HPDE6-E6E7 (cell line): Measurements from ENCODE around the gene MALAT1.
"Not testable (repeated sequence)": the region's sequence is repeated elsewhere in the genome, so short reads cannot be mapped to it uniquely, and the experiment has no call there.

Experiments used
- DNase-seq: peaks from one replicate; pipeline ENCODE4 v3.0.0; 2011; ENCODE audit warnings: missing footprints; ENCODE audit errors: extremely low spot score

Gene MALAT1

DNA sequence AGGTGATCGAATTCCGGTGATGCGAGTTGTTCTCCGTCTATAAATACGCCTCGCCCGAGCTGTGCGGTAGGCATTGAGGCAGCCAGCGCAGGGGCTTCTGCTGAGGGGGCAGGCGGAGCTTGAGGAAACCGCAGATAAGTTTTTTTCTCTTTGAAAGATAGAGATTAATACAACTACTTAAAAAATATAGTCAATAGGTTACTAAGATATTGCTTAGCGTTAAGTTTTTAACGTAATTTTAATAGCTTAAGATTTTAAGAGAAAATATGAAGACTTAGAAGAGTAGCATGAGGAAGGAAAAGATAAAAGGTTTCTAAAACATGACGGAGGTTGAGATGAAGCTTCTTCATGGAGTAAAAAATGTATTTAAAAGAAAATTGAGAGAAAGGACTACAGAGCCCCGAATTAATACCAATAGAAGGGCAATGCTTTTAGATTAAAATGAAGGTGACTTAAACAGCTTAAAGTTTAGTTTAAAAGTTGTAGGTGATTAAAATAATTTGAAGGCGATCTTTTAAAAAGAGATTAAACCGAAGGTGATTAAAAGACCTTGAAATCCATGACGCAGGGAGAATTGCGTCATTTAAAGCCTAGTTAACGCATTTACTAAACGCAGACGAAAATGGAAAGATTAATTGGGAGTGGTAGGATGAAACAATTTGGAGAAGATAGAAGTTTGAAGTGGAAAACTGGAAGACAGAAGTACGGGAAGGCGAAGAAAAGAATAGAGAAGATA, at the start of gene MALAT1:
Gene MALAT1 (plus strand): TSS at position 69 of the 736 bp plus-strand sequence.
- DNase-seq, result no peak

DNA sequence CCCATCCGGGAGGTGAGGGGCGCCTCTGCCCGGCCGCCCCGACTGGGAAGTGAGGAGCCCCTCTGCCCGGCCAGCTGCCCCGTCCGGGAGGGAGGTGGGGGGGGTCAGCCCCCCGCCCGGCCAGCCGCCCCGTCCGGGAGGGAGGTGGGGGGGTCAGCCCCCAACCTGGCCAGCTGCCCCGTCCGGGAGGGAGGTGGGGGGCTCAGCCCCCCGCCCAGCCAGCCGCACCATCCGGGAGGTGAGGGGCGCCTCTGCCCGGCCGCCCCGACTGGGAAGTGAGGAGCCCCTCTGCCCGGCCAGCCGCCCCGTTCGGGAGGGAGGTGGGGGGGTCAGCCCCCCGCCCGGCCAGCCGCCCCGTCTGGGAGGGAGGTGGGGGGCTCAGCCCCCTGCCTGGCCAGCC, 47.5 kb upstream of the MALAT1 start:
- DNase-seq, result not testable (repeated sequence)

DNA sequence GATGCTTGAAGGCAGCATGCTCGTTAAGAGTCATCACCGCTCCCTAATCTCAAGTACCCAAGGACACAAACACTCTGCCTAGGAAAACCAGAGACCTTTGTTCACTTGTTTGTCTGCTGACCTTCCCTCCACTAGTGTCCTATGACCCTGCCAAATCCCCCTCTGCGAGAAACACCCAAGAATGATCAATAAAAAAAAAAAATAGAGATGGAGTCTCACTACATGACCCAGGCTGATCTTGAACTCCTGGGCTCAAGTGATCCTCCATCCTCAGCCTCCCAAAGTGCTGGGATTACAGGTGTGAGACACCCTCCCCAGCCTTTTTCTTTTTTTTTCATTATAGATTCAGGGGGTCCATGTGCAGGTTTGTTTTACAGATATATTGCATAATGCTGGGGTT, 46.6 kb upstream of the MALAT1 start:
- not testable (repeated sequence) for DNase-seq

DNA sequence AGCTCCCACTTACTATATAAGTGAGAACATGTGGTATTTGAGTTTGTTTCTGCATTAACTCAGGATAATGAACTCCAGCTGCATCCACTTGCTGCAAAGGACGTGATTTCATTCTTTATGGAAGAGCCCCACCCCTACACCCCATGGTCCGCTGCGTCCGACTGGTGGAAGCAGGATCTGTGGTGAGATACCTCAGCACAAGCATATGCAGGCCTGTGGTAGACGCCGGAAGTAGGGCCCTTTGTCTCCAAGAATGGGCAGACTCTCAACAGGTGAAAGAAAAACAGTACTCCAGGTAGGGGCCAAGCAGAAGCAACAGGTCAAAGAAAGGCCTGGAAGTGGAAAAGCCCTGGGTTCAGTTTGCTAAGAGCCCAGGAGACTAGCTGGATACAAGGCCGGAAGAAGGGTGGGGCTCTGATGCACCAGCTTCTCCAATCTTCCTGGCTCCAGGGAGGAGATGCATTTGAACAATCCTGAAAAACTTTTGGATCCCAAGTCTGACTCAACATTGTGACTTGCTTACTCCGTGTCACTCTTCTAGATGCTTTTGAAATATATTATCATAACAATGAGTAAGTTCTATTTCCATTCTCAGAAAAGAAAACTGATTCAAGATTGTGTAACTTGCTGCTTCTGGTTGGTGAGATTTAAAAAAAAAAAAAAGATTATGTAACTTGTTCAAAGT, 45.9 kb upstream of the MALAT1 start:
- DNase-seq, result no peak

DNA sequence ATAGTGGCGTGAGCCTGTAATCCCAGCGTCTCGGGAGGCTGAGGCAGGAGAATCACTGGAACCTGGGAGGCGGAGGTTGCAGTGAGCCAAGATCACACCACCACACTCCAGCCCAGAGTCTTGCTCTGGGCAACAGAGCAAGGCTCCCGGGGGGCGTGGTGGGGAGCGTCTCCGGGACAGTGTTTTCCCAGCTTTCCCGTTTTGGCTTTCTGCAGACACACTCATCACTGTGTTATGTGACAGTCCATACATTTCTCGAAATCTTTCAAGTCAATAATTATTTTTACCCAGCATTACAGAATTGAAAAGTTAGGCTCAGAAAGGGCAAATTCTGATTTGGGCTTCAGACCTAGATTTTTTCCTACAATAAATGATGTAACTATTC, 44.5 kb upstream of the MALAT1 start:
- DNase-seq, result no peak

DNA sequence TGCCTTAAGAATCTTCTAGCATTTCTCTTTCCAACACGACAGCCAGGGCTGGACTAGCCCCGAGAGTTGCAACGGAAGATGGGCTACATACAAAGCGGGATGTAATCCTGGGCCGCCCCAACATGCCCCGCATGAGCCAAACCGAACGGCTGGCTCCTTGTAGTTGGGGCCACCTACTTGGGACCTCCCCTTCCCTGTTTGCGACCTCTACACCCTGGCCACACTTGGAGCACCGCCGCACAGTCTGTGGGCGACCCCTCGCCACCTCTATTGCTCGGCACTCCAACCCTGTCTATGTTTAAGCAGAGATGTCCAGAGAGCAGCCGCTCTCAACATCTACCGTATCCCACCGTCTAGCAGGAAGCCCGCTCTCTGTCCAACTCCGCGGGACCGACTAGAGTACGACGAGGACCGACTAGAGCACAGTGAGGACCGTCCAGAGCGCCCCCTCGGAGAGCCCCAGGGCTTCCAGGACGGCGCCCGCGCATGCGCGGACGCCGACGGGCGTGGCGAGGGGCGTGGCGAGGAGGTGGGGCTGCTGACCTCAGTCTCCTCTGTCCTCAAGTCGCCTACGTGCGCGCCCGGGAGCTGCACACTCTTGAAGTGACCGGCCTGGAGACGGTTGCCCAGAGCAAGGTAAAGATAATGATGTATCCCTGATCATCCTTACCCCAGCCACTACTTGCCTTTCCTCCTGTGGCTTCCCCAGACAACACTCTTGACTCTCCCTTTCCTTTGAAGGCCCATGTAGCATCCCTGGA, 44.0 kb upstream of the MALAT1 start:
- no peak for DNase-seq

DNA sequence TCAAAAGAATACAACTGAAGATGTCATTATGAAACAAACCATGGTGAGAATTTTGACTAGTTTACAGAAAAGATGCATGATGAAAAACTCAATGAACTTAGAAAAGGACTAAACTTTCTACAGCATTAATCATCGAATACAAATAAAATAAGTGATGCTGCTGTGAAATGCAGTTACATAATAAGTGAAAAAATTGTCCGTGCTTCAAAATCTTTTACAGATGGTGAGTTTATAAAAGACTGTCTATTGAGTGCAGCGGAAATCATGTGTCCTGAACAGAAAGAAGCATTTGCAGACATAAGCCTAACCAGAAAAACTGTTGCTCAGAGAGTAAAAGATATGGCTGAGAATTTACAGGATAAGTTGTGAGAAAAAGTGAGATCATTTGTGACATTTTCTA, 42.4 kb upstream of the MALAT1 start:
- DNase-seq, result no peak

DNA sequence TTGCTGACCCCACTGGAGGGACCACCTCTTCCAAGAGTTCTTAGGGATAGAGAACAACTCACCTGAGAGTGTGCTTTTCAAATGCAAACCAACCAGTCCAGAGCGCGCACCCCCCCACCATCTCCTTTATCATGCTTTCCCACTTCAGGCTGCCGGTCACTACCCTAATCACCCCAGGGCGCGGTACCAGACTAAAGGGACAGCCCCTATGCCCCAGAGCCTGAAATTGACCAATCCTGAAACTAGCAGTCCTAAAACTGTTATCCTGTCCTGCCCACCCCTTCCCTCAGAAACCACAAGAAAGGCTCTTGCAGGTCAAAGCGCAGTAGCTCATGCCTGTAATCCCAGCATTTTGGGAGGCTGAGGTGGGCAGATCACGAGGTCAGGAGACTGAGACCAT, 39.3 kb upstream of the MALAT1 start:
- DNase-seq, result no peak

DNA sequence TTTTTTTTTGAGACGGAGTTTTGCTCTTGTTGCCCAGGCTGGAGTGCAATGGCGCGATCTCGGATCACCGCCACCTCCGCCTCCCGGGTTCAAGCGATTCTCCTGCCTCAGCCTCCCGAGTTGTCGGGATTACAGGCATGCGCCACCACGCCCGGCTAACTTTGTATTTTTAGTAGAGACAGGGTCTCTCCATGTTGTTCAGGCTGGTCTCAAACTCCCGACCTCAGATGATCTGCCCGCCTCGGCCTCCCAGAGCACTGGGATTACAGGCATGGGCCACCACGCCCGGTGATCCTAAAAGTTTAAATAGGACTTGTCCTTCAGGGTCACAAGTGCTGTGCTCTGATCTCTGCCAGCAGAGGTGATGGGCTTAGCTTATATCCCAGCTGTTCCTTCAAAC, 33.4 kb upstream of the MALAT1 start:
- not testable (repeated sequence) for DNase-seq

DNA sequence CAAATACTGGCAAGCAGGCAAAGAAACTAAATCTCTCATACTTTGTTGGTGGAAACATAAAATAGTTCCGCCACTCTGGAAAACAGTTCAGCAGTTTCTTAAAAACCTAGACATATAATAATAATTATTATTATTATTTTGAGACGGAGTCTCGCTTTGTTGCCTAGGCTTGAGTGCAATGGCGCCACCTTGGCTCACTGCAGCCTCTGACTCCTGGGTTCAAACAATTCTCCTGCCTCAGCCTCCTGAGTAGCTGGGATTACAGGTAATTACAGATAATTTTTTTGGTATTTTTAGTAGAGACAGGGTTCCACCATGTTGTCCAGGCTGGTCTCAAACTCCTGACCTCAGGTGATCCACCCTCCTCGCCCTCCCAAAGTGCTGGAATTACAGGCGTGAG, 31.5 kb upstream of the MALAT1 start:
- not testable (repeated sequence) for DNase-seq

DNA sequence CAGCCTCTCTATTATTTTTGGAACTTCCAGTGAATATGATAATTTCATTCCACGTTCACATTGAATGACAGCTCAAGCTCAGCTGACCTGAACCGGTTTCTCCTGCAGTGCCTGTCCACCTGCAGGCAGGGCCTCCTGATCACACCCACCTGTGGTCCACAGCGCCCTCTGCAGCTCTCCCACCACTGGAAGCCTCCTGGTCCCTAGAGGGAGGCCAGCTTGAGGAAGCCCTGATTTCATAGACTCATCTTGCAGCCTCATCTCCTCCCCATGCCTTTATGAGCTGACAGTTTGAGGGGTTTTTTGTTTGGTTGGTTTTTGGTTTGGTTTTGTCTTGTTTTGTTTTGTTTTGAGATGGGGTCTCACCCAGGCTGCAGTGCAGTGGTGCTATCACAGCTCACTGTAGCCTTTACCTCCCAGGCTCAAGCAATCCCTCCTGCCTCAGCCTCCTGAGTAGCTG, 29.9 kb upstream of the MALAT1 start:
- peak; percentile 90 for DNase-seq

DNA sequence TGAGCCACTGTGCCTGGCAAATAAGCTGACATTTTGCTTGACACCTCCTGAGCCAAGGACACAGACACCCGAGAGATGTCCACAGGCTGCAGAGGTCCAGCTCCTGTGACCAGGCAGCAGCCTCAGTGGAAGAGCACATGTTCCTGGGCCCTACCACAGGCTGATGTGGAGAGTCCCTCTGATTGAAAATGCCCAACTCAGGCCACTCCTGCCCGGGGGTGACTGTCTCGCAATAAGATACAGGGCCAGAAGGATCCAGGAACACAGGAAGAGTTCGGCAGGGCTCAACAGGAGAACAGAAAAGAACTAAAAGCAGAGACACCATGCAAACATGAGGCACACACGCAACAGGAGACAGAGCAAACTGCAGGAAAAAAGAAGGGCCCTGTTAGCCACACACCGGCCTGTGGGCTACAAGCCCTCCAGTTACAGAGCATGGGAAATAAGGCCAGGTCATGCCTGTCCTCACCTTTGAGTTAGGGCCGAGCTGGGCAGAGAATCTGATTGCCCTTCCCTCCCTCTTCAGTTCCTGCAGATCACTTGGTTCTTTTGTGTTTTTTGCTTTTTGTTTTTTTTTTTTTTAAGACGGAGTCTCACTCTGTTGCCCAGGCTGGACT, 28.3 kb upstream of the MALAT1 start:
- no peak for DNase-seq

DNA sequence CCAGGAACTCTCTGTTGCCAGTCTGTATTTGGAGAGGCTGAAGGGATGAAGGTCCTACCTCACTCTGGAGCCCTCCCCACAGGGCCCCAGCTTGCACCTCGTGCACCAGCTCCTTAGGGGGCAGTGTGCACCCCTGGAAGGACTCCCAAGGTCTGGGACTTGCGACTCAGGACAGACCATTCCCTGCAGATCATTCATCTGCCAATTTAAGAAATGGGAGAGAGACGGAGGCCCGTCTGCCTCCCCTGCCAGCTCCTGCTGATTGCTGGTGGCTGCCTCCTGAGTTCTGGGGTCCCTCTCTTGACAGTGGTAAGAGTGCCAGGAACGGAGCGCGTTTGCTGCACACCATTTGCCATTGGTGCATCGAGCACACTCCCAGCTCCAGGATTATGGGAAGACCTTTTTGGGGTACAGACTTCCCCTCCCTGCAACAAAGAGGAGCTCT, 27.4 kb upstream of the MALAT1 start:
- DNase-seq, result no peak

DNA sequence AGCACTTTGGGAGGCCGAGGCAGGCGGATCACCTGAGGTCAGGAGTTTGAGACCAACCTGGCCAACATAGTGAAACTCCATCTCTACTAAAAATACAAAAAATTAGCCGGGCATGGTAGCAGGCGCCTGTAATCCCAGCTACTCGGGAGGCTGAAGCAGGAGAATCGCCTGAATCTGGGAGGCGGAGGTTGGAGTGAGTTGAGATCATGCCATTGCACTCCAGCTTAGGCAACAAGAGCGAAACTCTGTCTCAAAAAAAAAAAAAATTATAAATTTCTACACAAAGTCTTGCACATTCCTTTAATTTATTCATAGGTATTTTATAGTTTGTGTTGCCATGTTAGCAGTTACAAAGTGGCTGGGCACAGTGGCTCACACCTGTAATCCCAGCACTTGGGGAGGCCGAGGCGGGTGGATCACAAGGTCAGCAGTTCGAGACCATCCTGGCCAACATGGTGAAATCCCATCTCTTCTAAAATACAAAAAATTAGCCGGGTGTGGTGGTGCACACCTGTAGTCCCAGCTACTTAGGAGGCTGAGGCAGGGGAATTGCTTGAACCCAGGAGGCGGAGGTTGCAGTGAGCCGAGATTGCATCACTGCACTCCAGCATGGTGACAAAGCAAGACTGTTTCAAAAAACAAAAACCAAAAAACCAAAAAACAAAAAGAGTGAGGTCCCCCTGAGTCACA, 26.1 kb upstream of the MALAT1 start:
- not testable (repeated sequence) for DNase-seq

DNA sequence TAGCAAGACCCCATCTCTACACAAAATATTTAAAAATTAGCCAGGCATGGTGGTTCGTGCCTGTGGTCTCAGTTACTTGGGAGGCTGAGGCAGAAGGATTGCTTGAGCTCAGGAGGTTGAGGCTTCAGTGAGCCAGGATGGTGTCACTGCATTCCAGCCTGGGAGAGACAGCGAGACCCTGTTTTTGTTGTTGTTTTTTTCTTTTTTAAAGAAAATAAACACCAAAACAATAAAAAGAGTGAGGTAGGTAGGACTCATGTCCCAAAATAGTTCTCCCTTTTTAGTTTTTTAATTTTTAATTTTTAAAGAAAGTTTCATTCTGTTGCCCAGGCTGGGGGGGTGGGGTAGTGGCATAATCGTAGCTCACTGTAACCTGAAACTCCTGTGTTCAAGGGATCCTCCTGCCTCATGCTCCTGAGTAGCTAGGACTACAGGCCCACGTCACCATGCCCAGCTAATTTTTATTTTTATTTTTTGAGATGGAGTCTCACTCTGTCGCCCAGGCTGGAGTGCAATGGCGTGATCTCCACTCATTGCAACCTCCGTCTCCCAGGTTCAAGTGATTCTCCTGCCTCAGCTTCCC, 25.5 kb upstream of the MALAT1 start:
- DNase-seq, result no peak

DNA sequence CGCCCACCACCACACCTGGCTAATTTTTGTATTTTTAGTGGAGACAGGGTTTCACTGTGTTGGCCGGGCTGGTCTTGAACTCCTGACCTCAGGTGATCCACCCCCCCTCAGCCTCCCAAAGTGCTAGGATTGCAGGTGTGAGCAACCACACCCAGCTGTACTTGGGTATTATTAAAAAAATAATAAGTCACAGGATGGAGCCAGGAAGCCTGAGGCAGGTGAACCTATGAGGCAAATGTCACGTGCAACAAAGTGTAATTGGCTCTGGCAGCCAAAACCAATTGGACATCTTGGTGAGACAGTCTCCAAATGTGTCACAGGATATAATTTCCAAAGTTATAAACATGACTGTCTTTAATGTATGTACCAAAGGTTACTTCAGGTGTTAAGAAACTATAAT, 24.0 kb upstream of the MALAT1 start:
- no peak for DNase-seq

DNA sequence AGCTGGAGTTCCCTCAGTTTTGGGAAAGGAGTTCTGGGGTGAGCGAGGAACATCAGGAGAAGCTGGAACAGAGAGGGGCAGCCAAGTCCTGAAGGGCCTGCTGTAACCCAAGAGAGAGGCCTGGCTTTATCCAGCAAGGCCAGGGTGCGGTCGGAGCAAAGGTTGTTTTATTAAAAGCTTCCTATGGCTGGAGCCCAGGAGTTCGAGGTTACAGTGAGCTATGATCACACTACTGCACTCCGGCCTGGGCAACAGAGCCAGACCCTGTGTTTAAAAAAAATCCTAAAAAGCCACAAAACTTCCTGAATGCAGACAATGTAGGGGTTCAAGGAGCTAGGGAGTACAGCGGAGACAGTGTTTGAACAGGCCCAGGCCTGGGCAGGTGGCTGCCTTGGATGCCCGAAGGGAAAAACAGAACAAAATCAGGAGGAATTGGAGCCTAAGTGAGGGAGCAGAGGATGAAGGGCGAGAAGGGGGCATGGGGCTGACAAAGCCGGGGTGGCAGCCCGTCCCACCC, 22.2 kb upstream of the MALAT1 start:
- no peak for DNase-seq

DNA sequence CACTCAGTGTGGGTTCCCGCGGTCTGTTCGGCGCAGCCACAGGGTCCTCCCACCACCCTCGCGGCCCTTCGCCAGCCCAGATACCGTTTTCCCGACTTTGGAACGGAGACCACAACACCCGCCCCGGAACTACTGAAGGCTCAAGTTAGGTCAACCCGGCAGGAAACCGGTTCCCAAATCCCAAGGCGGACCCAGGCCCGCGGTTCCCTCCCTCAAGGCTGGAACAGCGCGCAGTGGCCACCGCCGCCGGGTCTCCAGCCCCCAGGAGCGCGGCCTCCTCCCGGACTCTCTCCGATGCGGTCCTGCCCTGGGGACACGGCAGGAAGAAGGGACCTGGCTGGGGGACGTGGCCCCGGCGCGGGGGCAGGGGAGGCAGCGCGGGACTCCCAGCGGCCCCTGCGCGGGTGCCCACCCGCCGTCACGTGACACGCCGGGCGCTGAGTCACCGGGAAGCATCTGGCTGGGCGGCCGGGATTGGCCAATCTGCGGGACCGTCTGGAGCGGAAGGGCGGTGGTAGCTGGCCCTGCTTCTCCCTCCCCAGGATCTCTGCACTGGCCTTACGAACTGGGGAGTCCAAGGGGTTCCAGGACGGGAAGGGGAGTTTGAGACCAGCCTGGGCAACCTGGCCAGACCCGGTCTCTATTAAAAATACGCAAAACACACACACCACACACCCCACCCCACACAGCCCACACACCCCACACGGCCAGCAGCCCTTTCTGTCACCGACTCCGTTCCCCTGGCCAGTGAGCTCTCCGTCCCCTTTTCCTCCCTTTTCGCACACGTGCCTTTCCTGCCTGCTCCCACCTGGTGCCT, 21.5 kb upstream of the MALAT1 start:
- peak; percentile 88 for DNase-seq

DNA sequence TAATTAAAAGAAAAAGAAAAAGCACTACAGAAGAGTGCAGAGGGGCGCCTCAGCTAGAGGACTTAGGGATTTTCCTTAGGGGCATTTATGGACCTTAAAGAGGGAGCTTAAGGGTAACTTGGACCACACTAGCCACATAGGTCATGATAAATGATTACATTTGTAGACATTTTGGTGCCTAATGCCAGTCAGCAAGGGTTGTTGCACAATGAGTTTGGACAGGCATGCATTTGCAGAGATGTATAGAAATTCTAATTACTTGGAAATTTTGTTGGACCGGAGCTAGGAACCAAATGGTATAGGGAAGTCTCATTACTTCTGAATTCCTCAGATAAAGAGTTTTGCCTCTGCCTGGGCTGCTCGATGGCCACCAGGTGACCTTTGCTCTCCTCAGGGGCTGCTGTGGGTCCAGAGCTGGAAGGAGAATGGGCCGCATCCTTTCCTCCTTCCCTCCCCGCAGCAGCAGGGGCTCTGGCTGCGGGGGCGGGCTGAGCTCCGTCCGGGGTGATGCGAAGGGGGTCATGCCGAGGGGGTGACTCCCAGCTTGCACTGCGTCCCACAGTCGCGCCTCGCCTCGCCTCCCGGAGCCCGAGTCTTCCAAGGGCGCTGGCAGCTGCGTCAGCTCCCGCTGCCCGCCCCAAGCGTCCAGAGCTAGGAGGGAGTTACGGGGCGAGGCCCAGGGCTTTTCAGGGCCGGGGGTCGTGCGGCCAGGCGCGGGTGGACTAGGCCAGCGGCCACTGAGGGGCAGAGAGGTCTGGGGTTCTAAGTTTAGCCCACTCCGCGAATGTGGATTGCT, 20.3 kb upstream of the MALAT1 start:
- no peak for DNase-seq
